Inflammatory macrophage treated with lipopolysaccharide for 1 hour (primary cell): Measurements from ENCODE around the gene EIF5.
"Not testable (repeated sequence)": the region's sequence is repeated elsewhere in the genome, so short reads cannot be mapped to it uniquely, and the experiment has no call there.

Experiments used
- DNase-seq, 2 donors: peaks; one replicate each; pipeline ENCODE4 v3.0.0-alpha.2; 2020 to 2022

Gene EIF5

GRCh38 chr14:103337794-103338193 lies 3.8 kb downstream of the EIF5 start:
- DNase-seq: no peak

DNA sequence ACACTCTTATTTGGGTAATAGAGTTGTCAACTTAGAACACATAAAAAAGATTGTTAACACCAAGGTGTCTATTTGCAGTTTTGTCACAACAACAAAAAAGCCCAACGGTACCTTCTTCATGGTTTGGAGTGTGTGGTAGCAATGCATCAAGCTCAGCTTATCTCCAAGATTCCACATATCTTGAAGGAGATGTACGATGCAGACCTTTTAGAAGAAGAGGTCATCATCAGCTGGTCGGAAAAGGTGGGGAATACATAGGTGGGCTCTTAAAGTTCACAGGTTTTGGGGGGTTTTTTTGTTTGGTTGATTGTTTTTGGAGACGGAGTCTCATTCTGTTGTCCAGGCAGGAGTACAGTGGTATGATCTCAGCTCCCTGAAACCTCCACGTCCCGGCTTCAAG lies 5.5 kb downstream of the EIF5 start:
- no peak for DNase-seq

GRCh38 chr14:103340480-103341212 lies 6.6 kb downstream of the EIF5 start:
- no peak for DNase-seq

DNA sequence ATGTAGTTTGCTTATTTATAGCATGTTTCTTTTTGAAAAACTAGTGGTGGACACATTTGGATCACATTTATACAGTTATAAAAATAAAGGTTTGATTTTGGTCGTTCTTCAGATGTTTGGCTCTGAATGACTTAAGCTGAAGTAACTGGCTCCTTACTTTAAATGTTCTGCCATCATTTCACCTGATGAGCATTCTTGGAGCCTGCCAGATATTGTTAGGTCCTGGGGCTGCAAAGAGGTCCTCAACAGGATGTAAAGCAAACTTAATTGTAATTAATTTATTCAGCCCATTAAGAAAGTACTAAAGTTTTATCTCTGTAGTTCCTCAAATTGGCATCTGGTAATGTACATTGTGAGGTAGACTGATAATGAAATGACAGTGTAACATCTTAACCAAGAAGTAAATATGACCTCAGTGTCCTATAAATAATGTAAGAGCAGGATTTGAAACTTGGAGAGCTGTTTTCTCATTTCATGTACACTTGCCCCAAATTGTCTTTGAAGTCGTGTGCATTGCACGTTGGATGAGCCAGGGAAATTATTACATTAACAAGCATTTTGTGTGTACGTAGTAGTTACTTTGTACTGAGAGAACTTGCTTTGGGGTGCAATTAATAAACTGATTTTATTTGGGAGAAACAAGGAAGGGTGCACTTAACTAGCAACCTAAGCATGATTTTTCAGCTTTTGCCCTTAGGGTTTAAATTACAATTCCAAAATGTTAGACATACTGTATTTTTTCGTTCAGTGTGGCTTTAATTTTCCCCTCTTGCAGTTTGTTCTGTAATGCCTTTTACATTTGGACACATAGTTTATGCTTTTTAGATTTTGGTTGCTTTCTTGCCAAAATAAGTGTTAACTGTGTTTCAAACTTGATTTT lies 7.5 kb downstream of the EIF5 start:
- DNase-seq: no peak

DNA sequence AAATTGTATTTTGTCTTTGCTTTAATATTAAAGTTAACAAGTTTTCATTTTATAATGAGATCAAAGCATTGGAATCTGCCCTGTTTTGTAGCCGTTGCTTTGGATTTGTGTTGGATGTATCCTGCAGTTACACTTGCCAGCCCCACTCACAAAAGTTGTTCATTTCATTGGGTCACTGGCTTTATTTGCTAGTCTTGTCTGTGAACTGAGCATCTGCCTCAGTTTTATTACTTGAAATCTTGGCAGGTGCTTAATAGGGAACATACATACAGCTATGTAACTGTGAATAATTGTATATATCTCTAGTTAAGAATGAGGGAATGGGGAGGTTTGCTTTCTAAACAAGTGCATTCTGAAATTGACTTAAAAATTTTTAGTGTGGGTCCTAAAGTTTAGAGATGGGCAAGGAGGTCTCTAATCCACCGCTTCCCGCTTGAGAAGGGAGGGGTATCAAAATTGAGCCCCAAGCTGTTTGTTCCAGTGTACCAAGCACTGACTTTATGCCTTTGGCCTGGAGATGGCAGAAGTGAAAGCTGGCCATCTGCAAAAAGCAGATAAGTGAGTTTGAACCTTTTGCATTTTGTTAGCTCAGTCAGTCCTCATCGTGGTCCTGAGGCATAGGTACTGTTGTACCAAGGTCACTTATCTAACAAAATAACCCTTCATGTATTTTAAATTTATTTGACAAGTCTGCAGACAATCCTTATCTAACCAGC lies 9.3 kb downstream of the EIF5 start:
- DNase-seq: no peak

- no peak for DNase-seq
Measured at GRCh38 chr14:103343905-103344797, 10.1 kb downstream of the EIF5 start.

DNA sequence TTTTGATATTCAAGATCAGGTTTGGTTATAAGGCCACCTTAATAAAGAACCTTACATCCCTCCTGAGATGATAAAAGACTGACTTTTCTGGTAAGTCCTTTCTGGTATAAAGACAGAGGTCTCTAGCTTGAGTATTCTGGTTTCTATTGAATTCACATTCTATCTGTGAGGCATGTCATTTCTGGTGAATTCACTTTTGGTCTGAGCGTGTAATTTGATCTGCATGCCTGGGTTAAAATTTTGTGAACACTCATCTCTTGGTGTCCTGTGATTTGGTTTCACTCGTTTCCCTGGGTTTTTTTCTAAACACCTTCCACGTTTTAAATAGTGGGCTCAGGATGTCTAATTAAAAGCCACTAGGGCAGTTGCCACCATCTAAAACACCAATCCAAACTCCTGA lies 12.2 kb downstream of the EIF5 start:
- no peak for DNase-seq

- no peak for DNase-seq
Measured at GRCh38 chr14:103347091-103347815, 13.2 kb downstream of the EIF5 start.

GRCh38 chr14:103348154-103348553 lies 14.1 kb downstream of the EIF5 start:
- no peak for DNase-seq

DNA sequence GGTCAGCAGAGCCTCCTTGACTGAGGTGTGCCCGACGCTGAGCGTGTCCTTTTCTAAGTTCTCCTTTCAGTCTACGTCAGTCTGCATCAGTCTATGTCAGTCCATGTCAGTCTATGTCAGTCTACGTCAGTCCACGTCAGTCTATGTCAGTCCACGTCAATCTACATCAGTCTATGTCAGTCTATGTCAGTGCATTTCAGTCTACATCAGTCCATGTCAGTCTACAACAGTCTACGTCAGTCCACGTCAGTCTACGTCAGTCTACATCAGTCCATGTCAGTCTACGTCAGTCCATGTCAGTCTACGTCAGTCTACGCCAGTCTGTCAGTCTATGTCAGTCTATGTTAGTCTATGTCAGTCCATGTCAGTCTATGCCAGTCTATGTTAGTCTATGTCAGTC lies 15.9 kb downstream of the EIF5 start:
- no peak for DNase-seq

- DNase-seq: no peak
Measured at GRCh38 chr14:103353362-103353761, 19.3 kb downstream of the EIF5 start.

DNA sequence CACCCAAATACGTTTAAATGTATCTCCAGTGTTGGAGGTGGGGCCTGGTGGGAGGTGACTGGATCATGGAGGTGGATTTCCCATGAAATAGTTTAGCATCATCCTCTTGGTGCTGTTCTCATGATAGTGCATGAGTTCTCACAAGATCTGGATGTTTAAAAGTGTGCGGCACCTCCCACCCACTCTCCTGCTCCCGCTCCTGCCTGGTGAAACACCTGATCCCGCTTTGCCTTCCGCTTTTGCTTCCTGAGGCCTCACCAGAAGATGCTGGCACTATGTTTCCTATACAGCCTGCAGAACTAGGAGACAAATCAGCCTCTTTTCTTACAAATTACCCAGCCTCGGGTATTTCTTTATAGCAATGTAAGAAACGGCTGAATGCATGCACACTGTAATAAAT lies 20.1 kb downstream of the EIF5 start:
- no peak for DNase-seq

GRCh38 chr14:103356024-103356682 lies 22.1 kb downstream of the EIF5 start:
- no peak for DNase-seq

DNA sequence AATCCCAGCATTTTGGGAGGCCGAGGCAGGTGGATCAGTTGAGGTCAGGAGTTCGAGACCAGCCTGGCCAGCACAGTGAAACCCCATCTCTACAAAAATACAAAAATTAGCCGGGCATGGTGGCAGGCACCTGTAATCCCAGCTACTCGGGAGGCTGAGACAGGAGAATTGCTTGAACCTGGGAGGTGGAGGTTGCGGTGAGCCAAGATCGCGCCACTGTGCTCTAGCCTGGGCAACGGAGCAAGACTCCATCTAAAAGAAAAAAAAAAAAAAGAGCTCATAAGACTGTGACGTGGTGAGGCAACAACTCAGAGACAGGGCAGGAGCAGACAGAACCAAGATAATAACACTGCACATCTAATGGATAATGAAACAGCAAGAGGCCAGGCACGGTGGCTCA lies 23.5 kb downstream of the EIF5 start:
- not testable (repeated sequence) for DNase-seq

DNA sequence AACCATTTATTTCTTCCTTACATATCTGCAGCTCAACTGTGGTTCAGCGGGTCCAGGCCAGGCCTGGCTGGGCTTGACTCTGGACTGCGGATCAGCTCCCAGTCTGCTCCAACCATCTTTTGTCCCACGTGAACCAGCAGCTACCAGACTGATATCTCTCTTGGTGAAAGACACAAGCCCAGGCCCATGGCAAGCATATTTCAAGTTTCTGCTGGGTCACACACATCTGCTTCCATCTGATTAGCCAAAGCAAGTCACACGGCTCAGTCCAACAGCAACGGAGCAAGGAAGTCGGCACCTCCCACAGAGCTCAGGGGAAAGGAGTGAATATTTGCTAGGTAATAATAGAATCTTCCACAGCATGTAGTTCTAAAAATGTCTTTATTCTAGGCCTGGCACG lies 26.5 kb downstream of the EIF5 start:
- no peak for DNase-seq

GRCh38 chr14:103361867-103362266 lies 27.8 kb downstream of the EIF5 start:
- peak; percentile 75 to 79 for DNase-seq

GRCh38 chr14:103362780-103363179 lies 28.7 kb downstream of the EIF5 start:
- DNase-seq: no peak

DNA sequence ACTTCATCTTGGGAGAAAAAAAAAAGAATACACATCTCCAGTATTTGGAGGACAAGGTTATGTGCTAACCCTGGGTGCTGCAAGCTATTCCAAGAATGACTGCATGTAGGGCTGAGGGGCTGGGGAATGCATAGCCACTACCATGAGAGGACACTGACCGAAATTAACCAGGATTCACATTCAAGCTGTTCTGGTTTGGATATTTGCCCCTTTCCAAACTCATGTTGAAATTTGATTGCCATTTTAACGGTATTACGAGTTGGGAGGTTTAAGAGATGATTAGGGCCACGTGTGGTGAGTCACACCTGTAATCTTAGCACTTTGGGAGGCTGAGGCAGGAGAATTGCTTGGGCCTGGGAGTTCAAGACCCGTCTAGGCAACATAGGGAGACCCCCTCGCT lies 32.7 kb downstream of the EIF5 start:
- DNase-seq: no peak

DNA sequence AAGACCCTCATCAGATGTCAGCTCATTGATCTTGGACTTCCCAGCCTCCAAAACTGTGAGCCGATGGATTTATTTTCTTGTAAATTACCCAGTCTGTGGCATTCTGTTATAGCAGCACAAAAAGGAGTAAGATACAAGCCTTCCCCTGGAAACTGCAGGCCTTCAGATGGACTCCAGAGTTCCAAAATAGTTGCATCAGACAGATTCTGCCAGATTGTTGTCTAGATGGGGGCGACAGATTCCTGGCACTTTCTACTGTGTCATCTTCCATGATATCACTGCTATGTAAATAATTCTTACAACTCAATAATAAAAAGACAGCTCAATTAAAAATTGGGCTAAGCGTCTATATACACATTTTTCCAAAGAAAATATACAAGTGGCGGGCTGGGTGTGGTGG lies 34.0 kb downstream of the EIF5 start:
- no peak for DNase-seq

GRCh38 chr14:103370087-103370486 lies 36.0 kb downstream of the EIF5 start:
- no peak for DNase-seq

- no peak for DNase-seq
Measured at GRCh38 chr14:103372017-103372416, 38.0 kb downstream of the EIF5 start.
